Measurements from ENCODE around the gene MYRFL. TPM values are rescaled to one million over a fixed set of nuclear protein-coding genes. Genes with fewer than 3 reads are reported as not detected.

MYRFL gene
- total and polyA plus RNA-seq, 2 of the 8 experiments (the other 6 are each of a cell fraction or from before 2014, with no cell fraction given), result 1.1 to 2.0 TPM

DNA sequence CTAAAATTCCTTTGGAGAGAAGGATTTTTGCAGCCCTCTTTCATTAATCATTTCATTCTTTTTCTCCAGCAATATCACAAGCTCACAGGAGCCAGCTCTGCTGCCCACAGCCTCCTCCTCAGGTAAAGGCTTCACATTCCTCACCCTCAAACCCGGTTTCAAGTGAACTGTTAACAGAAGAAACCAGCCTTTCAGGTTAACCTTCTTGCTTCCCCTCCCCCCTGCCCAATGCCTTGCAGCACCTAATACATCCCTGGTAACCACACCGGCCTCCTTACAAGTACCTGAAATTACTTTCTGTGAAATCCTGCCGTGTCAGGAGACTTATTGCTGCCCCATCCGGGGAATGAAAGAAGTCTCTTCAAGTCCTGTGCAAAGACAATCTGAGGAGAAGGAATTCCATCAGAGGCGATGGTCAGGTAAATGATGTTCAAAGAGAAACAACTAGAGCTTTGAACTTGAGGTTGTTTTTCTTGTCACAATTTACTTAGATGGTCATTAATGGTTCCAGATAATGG lies 111.2 kb downstream of the MYRFL start (continued):
- TF ChIP-seq, protein P1, sequence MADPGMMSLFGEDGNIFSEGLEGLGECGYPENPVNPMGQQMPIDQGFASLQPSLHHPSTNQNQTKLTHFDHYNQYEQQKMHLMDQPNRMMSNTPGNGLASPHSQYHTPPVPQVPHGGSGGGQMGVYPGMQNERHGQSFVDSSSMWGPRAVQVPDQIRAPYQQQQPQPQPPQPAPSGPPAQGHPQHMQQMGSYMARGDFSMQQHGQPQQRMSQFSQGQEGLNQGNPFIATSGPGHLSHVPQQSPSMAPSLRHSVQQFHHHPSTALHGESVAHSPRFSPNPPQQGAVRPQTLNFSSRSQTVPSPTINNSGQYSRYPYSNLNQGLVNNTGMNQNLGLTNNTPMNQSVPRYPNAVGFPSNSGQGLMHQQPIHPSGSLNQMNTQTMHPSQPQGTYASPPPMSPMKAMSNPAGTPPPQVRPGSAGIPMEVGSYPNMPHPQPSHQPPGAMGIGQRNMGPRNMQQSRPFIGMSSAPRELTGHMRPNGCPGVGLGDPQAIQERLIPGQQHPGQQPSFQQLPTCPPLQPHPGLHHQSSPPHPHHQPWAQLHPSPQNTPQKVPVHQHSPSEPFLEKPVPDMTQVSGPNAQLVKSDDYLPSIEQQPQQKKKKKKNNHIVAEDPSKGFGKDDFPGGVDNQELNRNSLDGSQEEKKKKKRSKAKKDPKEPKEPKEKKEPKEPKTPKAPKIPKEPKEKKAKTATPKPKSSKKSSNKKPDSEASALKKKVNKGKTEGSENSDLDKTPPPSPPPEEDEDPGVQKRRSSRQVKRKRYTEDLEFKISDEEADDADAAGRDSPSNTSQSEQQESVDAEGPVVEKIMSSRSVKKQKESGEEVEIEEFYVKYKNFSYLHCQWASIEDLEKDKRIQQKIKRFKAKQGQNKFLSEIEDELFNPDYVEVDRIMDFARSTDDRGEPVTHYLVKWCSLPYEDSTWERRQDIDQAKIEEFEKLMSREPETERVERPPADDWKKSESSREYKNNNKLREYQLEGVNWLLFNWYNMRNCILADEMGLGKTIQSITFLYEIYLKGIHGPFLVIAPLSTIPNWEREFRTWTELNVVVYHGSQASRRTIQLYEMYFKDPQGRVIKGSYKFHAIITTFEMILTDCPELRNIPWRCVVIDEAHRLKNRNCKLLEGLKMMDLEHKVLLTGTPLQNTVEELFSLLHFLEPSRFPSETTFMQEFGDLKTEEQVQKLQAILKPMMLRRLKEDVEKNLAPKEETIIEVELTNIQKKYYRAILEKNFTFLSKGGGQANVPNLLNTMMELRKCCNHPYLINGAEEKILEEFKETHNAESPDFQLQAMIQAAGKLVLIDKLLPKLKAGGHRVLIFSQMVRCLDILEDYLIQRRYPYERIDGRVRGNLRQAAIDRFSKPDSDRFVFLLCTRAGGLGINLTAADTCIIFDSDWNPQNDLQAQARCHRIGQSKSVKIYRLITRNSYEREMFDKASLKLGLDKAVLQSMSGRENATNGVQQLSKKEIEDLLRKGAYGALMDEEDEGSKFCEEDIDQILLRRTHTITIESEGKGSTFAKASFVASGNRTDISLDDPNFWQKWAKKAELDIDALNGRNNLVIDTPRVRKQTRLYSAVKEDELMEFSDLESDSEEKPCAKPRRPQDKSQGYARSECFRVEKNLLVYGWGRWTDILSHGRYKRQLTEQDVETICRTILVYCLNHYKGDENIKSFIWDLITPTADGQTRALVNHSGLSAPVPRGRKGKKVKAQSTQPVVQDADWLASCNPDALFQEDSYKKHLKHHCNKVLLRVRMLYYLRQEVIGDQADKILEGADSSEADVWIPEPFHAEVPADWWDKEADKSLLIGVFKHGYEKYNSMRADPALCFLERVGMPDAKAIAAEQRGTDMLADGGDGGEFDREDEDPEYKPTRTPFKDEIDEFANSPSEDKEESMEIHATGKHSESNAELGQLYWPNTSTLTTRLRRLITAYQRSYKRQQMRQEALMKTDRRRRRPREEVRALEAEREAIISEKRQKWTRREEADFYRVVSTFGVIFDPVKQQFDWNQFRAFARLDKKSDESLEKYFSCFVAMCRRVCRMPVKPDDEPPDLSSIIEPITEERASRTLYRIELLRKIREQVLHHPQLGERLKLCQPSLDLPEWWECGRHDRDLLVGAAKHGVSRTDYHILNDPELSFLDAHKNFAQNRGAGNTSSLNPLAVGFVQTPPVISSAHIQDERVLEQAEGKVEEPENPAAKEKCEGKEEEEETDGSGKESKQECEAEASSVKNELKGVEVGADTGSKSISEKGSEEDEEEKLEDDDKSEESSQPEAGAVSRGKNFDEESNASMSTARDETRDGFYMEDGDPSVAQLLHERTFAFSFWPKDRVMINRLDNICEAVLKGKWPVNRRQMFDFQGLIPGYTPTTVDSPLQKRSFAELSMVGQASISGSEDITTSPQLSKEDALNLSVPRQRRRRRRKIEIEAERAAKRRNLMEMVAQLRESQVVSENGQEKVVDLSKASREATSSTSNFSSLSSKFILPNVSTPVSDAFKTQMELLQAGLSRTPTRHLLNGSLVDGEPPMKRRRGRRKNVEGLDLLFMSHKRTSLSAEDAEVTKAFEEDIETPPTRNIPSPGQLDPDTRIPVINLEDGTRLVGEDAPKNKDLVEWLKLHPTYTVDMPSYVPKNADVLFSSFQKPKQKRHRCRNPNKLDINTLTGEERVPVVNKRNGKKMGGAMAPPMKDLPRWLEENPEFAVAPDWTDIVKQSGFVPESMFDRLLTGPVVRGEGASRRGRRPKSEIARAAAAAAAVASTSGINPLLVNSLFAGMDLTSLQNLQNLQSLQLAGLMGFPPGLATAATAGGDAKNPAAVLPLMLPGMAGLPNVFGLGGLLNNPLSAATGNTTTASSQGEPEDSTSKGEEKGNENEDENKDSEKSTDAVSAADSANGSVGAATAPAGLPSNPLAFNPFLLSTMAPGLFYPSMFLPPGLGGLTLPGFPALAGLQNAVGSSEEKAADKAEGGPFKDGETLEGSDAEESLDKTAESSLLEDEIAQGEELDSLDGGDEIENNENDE (IDR thresholded peaks at IDR 0.05; ENCODE audit: insufficient replicate concordance, low read length), result no peak
- TF ChIP-seq SIRT6 (IDR thresholded peaks at IDR 0.05; ENCODE audit: low read length) (no peak), HDAC2 (IDR thresholded peaks at IDR 0.05; ENCODE audit: borderline replicate concordance in 1 of 2, low read depth in 2 of 2, low read length in 2 of 2) (0 out of 4 replicates have a peak, but pooled peaks of 1 of the 2 experiments have one; percentile 45), RNF2 (IDR thresholded peaks at IDR 0.05; ENCODE audit: borderline replicate concordance, low read depth, low read length, missing control alignments, poor library complexity, severe bottlenecking) (no peak), SUZ12 (IDR thresholded peaks at IDR 0.05; ENCODE audit: low read length) (no peak), MAFK (IDR thresholded peaks at IDR 0.05; ENCODE audit: low read depth, low read length) (no peak), KDM5A (IDR thresholded peaks at IDR 0.05; ENCODE audit: low read length) (no peak), RXRA (IDR thresholded peaks at IDR 0.05; ENCODE audit: insufficient read depth, low read depth, low read length) (no peak), CHD1 (IDR thresholded peaks at IDR 0.05; ENCODE audit: low read depth, low read length) (no peak), SP1 (IDR thresholded peaks at IDR 0.05; ENCODE audit: low read depth, low read length) (peak; percentile 98), TEAD4 (IDR thresholded peaks at IDR 0.05; ENCODE audit: low read depth, low read length) (no peak; the same call in 1 of the 2 replicates)
